ENCODE data around the gene P2RY4. TPM values are rescaled to one million over a fixed set of nuclear protein-coding genes. Genes with fewer than 3 reads are reported as not detected.

The P2RY4 gene
- total and polyA plus RNA-seq, 2 donors (not counting 1 experiment from before 2014, with no cell fraction given): 0.34 to 0.76 TPM

DNA sequence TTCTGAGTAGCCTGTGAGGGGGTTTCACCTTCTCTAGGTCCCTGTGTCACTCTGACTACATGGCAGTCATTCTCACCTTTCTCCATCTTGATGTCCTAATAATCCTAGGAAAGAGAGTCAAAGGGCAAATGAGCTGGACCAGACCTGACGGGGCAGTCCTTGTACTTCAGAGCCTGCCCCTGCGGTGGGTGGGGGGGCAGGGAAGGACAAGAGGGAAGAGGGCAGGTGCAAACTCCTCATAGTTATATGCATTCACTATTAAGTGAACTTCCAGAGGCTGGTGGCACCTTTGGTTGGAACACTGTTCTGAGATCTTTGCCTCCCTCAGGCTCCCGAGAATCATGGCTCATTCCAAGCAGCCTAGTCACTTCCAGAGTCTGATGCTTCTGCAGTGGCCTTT, 25.6 kb downstream of the P2RY4 start, which contains the start of gene AWAT1:
Gene AWAT1, plus strand, starts transcription at position 301 of the 400 bp plus-strand sequence. Its CDS starts 41 bp downstream, at position 342.
- Histone ChIP-seq H3K79me2 (ENCODE audit: control insufficient read depth, insufficient read depth, low read length) (no peaks in the 10 kb centered on the region), H3K9me3 (ENCODE audit: control extremely low read depth in 1 of 3, control insufficient read depth in 2 of 3, insufficient read depth in 1 of 3, low read length in 2 of 3) (no peaks in the 10 kb centered on the region), H4K20me1 (ENCODE audit: control insufficient read depth, insufficient read depth, low read length, poor library complexity, severe bottlenecking) (no peaks in the 10 kb centered on the region), H3K9ac (ENCODE audit: low read length) (no peak within 1 kb of the TSS), H2AFZ (ENCODE audit: insufficient read depth, low read depth, low read length, poor library complexity, severe bottlenecking) (no peak within 1 kb of the TSS), H3K4me2 (replicated peaks; ENCODE audit: low read depth, low read length, poor library complexity, severe bottlenecking) (no peak within 1 kb of the TSS), H3K4me1 (ENCODE audit: control insufficient read depth in 2 of 2, insufficient read depth in 2 of 2, low read length in 2 of 2) (no peaks in the 10 kb centered on the region), H3K27me3 (replicated peaks in 1 of 4; ENCODE audit: control extremely low read depth in 1 of 4, control insufficient read depth in 3 of 4, insufficient read depth in 4 of 4, low read length in 3 of 4) (no peaks in the 10 kb centered on the region), H3K4me3 (ENCODE audit: control extremely low read depth in 1 of 5, extremely low read depth in 1 of 5, insufficient read depth in 1 of 5, low read depth in 2 of 5, low read length in 4 of 5) (no peak within 1 kb of the TSS), H3K27ac (ENCODE audit: low read length in 2 of 2) (no peak within 1 kb of the TSS), H3K36me3 (replicated peaks in 1 of 2; ENCODE audit: control extremely low read depth in 1 of 2, control insufficient read depth in 1 of 2, extremely low read depth in 1 of 2, insufficient read depth in 2 of 2, low read length in 1 of 2) (no peaks in the 10 kb centered on the region)
- no peak for TF ChIP-seq EZH2 (IDR thresholded peaks at IDR 0.05; ENCODE audit: borderline replicate concordance, insufficient read depth, low read depth, low read length, poor library complexity, severe bottlenecking)
- TF ChIP-seq, protein P1, sequence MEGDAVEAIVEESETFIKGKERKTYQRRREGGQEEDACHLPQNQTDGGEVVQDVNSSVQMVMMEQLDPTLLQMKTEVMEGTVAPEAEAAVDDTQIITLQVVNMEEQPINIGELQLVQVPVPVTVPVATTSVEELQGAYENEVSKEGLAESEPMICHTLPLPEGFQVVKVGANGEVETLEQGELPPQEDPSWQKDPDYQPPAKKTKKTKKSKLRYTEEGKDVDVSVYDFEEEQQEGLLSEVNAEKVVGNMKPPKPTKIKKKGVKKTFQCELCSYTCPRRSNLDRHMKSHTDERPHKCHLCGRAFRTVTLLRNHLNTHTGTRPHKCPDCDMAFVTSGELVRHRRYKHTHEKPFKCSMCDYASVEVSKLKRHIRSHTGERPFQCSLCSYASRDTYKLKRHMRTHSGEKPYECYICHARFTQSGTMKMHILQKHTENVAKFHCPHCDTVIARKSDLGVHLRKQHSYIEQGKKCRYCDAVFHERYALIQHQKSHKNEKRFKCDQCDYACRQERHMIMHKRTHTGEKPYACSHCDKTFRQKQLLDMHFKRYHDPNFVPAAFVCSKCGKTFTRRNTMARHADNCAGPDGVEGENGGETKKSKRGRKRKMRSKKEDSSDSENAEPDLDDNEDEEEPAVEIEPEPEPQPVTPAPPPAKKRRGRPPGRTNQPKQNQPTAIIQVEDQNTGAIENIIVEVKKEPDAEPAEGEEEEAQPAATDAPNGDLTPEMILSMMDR (IDR thresholded peaks at IDR 0.05): no peak
- POLR2A ChIA-PET: no interaction called here
- ATAC-seq (ENCODE audit: low read depth): no peak
- Mint-ChIP-seq H3K9me3 (ENCODE audit: insufficient read depth) (no peaks in the 10 kb centered on the region), H3K27me3 (peaks cover 3% of the 10 kb centered on the region), H3K4me3 (no peak within 1 kb of the TSS), H3K4me1 (no peaks in the 10 kb centered on the region), H3K27ac (no peak within 1 kb of the TSS)
- no peak for DNase-seq
- CTCF ChIA-PET: no interaction called here
- 100% methylated on average over 1 of the region's 3 CpGs for WGBS (ENCODE audit: insufficient coverage)
- intact Hi-C loops (cut with micrococcal nuclease): no loop called here

DNA sequence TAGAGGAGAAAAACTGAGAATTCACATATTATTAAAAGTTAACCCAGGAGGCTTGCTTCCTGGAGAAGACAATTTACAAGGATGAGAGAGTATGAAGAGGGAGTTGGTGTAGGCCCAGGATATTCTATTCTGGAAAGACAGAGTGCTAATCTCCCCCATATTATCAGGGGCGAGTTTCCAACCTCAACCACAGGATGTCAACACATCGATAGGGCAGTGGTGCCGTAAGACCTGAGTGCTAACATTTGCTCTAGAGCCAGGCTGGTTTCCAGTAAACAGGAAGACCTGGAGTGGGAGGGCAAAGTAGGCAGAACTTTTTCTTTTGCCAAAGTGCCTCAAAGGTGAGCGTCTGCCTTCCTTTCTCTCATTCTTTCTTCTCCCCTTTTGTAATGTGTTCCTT, 28.3 kb downstream of the P2RY4 start:
- peaks cover under 1% of the 10 kb centered on the region for H3K27me3 Mint-ChIP-seq
- Histone ChIP-seq H4K20me1 (ENCODE audit: control insufficient read depth, insufficient read depth, low read length, poor library complexity, severe bottlenecking) (no peaks in the 10 kb centered on the region), H3K79me2 (ENCODE audit: control insufficient read depth, insufficient read depth, low read length) (no peaks in the 10 kb centered on the region), H3K9me3 (ENCODE audit: control extremely low read depth in 1 of 3, control insufficient read depth in 2 of 3, insufficient read depth in 1 of 3, low read length in 2 of 3) (no peaks in the 10 kb centered on the region), H3K4me1 (ENCODE audit: control insufficient read depth in 2 of 2, insufficient read depth in 2 of 2, low read length in 2 of 2) (no peaks in the 10 kb centered on the region), H3K4me2 (replicated peaks; ENCODE audit: low read depth, low read length, poor library complexity, severe bottlenecking) (no peak overlapping the region), H2AFZ (ENCODE audit: insufficient read depth, low read depth, low read length, poor library complexity, severe bottlenecking) (no peak overlapping the region), H3K27me3 (replicated peaks in 1 of 4; ENCODE audit: control extremely low read depth in 1 of 4, control insufficient read depth in 3 of 4, insufficient read depth in 4 of 4, low read length in 3 of 4) (no peaks in the 10 kb centered on the region), H3K36me3 (replicated peaks in 1 of 2; ENCODE audit: control extremely low read depth in 1 of 2, control insufficient read depth in 1 of 2, extremely low read depth in 1 of 2, insufficient read depth in 2 of 2, low read length in 1 of 2) (no peaks in the 10 kb centered on the region), H3K4me3 (ENCODE audit: control extremely low read depth in 1 of 5, extremely low read depth in 1 of 5, insufficient read depth in 1 of 5, low read depth in 2 of 5, low read length in 4 of 5) (no peak overlapping the region), H3K9ac (ENCODE audit: low read length) (no peak overlapping the region), H3K27ac (ENCODE audit: low read length in 2 of 2) (no peak overlapping the region)
- no peaks in the 10 kb centered on the region for H3K9me3 Mint-ChIP-seq (ENCODE audit: insufficient read depth)
- POLR2A ChIA-PET: no interaction called here
- H3K4me3 Mint-ChIP-seq: no peak overlapping the region
- ATAC-seq (ENCODE audit: low read depth) (no peak), DNase-seq (no peak)
- no peaks in the 10 kb centered on the region for H3K4me1 Mint-ChIP-seq
- no CpG with 5 or more reads among the region's 4 CpGs for WGBS (ENCODE audit: insufficient coverage)
- intact Hi-C loops (cut with micrococcal nuclease): no loop called here
- no peak for TF ChIP-seq EZH2 (IDR thresholded peaks at IDR 0.05; ENCODE audit: borderline replicate concordance, insufficient read depth, low read depth, low read length, poor library complexity, severe bottlenecking)
- TF ChIP-seq, protein P1 (IDR thresholded peaks at IDR 0.05): no peak
- CTCF ChIA-PET: no interaction called here
- H3K27ac Mint-ChIP-seq: no peak overlapping the region
